ENCODE measurements around the gene OXSR1.

OXSR1 gene

DNA sequence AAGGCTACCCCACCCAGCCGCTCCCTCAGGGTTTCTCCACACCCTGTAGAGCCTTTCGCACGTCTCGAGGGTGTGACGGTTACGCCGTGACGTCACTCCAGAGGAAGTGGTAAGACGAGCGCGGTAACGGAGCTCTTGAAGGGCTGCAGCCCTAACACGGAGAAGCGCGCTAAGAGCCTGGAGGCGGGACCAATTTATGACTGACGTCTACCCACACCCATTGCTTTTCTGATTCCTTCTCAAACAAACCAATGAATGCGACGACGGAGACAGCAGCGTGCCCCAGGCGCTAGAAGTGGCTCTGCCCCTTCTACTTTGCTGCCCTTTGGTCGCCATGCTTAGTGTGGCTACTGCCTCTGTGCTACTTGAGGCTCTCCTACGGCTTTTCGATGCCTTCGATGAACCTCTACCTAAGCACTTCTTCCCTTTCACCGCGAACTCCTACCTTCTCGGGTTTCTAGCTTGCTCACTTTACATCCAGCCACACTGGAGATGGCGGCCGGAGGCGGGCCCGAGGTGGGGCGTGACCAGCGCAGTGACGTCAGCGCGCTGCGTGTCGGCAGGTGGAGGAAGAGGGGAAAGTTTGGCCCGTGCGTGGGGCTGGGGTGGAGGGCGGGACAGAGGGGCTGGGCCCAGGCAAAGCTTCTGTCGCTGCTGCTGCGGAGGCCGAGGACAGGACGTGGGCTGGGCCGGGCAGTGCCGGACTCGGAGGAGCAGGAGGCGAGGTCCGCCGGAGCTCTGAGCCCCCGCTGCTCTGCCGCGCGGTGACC, at the start of gene OXSR1:
Gene OXSR1, plus strand, starts transcription at position 586 of the 770 bp plus-strand sequence. CDS start 340 bp downstream, outside the sequence.
- peak; percentile 95 for DNase-seq (ENCODE audit: low spot score)

DNA sequence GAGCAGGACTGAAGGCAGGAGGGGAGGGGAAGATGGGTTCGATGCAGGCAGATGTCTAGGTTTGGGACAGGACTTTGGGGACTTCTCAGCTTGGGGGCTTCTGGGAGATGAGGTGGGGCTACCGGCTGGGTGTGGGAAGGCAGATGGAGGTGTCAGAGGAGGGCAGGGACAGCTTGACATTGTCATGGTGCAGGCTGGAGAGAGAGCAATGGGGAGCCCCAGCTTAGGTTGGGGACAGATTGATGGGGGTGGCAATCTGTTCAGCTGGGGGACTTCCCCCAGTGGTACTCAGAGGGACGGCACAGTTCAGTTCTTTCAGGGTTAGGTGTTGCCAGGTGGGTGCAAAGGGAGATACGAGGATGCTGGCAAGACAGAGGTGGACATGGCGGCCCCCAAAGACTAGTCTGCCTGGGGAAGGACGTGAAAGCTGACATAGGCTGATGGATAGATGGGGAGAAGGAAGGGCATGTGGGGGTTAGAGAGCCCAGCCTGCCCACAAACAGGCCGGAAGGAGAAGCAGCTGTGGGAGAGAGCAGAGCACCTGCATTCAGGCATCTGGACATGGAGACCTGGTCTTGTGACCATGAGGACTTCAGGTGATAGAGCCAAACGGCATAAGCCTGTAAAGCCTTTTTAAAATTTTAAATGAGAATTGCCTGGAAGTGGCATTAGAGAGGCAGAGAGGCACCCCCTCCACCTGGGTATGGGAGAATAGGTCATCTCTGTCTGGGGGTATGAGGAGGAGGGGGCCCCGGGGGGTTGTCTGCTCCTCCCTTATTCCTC, 49.5 kb upstream of the OXSR1 start:
- no peak for DNase-seq (ENCODE audit: low spot score)

DNA sequence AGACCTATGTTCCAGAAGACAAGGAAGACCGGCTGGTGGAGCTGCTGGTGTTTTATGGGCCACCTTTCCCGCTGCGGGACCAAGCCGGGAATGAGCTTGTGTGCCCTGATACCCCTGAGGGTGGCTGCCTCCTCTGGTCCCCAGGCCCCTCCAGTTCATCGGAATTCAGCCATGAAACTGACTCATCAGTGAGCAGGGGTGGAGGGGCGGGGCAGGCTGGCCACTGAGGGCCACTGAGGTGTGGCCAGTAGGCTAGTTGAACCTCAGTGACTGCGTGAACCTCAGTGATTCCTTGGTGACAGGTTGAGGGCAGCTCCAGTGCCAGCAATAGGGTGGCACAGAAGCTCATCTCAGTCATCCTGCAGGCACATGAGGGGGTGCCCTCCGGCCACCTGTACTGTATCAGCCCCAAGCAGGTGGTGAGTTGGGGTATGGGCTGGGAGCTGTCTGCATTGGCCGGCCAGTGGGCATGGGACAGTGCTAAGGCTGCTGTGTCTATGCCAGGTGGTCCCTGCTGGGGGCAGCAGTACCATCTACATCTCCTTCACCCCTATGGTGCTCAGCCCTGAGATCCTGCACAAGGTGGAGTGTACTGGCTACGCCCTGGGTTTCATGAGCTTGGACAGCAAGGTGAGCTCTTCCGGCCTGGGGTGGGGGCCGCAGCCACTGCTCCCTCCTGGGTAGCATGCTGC, 48.7 kb upstream of the OXSR1 start:
- DNase-seq (ENCODE audit: low spot score), result no peak

DNA sequence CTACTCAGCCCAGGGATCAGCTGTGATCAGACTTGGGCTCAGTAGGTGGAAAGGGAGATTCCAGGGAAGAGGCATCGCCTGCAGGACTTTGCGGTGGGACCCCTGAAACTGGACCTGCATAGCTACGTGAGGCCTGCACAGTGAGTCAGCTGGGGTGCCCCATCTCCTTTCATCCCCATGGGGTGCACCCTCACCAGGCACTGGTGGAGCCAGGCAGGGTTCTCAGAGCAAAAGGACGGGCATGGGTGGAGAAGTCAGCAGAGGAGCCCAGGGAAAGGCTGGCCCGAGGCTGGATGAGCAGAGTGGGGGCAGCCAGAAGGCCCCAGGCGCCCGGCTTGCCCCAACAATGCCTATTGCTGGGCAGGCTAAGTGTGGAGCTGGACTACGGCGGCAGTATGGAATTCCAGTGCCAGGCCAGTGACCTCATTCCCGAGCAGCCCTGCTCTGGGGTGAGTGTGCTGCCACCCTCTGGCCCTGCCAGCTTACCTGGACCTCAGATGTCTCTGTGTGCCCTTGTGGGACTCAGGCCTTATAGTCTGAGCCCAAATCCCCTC, 48.1 kb upstream of the OXSR1 start:
- no peak for DNase-seq (ENCODE audit: low spot score)

DNA sequence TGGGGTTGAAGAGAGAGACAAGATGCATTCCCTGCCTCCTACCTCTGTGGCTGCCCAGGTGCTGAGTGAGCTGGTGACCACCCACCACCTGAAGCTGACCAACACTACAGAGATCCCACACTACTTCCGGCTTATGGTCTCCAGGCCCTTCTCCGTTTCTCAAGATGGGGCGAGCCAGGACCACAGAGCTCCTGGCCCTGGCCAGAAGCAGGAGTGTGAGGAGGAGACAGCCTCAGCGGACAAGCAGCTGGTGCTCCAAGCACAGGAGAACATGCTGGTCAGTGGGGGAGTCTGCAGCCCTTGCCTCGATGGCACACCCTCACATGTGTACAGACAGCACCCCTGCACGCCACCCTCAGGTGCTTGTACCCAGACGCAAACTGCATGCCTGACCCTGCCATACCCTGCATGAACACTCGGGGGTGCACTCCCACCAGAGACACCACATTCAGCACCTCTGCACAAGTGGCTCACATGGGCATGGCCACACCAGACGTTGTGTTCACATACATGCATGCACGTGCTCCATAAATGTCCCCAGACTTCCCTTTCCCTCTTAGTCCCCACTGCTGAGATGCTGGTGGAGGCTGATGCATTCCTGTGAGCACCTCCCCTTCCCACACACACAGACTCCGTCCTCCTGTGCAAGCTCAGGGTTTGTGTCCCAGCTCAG, 47.5 kb upstream of the OXSR1 start:
- DNase-seq (ENCODE audit: low spot score), result peak; percentile 74

DNA sequence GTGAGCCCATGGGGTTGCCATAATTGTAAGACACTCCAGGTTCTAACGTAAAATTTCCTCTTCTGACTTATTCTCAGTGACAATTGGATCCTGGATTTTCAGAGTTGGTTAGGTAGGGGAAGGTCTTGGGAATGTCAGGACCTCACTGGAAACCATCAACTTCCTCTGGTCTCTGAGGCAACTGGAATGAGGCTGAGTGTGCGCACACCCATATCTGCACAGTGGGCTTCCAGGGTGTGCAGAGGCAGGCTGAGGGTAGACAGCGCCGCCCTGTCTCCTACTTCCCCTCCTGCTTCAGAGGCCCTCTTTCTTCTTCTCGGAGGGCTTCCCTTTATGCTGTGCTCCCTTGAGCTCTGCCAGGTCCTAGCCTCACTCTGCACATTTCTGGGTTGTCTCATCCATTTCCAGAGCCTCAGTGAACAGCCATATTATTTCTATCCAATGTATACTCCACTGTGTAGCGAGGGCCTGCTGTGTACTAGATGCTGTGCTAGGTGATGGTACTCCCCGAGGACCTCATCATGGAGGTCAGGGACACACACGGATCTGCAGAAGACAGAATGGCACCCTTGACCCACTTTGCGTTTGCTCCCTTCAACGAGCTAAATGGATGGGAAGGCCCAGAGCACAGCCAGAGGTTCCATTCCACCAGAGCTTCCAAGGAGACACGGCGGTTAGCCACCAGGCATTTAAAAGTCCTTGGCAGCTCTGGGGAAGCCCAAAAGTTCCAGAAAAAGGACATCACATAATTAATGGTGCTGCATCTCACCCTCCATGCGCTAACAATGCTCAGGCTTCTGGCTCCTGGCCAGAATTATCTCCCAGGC, 46.7 kb upstream of the OXSR1 start:
- no peak for DNase-seq (ENCODE audit: low spot score)

DNA sequence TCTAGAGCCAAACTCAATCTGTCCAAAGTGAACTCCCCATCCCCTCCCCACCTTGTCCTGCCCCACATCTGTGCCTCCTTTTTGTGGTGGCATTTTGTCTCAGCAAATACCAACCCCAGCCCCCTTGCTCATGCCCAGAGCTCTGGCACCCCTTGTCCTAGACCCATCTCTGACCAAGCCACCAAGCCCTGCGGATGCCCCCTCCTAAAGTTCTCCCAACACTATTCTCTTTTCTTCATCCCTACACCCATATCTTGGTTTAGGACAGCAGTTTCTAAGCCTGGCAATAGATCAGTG, 46.1 kb upstream of the OXSR1 start:
- DNase-seq (ENCODE audit: low spot score), result no peak

DNA sequence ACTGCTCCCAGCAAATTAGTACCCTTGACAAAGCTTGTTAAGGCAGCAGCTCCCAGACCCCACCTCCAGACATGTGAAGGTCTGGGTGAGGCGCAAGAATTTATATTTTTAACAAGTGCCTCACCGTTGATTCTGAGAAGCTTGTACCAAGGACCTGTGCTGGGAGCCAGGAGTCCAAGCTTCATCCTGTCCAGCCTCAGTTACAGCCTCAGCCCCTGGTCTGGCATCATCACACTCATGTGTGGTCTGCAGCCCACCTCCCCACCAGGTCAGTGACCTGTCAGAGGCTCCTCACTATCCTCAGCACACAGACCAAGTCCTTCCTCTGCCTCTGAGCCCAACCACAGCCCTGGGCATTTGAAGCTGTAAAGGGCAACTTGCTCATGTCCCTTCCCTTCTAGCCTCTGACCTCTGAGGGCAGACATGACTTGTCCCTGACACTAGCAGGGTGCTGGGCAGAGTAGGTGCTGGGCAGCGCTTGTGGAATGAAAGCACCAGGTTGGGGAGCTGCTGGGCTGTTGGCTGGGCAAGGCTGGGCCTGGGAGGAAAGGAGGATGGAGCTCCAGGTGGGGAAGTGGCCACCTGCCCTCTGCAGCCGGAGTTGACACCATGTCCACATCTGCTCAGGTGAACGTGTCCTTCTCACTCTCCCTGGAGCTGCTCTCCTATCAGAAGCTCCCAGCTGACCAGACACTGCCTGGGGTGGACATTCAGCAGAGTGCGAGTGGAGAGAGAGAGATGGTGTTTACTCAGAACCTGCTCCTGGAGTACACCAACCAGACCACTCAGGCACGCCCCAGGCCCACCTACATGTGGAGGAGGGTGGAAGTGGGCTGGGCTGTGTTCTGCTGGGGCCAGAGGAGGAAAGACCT, 45.3 kb upstream of the OXSR1 start:
- DNase-seq (ENCODE audit: low spot score), result no peak

DNA sequence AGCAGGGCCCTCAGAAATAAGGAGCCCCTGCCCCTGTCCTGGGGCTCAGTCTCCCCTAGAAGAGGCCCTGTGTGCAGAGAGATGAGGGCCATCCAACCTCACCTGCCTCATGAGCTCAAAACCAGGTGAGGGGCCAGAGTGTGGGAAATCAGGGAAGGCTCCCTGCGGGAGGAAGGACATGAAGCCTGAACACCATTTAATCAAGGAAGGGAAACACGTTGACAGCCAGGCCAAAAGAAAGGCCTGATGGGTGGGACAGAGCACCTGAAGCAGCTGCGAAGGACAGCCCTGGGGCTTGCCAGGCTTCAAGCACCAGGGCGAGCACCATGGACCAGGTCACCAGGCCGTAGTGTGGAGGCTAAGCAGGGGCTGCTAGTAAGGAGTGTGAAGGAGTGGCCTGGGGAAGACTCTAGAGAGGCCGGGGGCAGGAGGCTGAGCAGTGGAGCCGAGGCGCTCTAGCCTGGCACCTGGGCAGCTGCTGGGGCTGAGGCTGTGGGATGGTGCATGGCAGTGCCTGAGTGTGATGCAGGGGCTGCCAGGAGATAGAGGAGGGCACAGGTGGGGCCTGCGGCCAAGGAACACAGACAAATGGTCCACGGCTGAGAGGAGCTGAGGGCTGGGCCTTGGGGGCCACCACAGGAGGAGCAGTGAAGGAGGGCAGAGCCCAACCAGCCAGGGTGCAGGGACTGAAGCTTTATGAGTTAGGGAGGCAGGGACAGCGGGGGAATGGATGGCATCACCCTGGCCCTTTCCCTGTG, 44.5 kb upstream of the OXSR1 start:
- DNase-seq (ENCODE audit: low spot score), result no peak

DNA sequence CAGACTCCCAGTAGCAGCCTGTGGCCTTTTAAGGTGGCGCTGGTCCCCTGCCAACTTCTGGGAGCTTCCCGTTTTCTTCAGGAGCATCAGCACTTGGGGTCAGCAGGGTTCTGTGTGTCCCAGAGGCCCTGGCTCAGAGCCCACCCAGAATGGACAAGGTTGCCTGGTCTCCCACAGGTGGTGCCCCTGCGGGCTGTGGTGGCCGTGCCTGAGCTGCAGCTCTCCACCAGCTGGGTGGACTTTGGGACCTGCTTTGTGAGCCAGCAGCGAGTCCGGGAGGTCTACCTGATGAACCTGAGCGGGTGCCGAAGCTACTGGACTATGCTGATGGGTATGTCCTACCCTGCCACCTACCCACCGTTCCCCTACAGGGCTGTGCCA, 43.9 kb upstream of the OXSR1 start:
- DNase-seq (ENCODE audit: low spot score), result no peak

DNA sequence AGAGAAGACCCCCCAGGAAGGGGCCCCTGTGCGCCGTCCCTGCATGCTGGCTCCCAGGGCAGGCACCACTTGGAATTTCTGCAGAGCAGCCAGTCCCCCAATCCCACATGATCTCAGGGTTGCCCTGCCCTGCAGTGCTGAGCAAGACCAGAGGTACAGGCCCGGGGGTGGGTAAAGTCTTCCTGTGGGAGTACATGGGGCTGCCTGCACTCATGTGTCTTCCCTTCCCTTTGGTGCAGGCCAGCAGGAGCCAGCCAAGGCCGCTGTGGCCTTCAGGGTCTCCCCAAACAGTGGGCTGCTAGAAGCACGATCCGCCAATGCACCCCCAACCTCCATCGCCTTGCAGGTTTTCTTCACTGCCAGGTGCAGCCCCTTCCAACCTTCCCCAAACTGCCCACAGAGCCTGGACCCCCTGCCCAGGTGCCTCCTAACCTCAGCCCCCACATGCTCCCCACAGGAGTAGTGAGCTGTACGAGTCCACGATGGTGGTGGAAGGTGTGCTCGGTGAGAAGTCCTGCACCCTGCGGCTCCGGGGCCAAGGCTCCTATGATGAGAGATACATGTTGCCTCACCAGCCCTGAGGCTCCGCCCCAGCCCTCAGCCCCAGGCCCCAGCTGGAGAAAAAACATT, 43.4 kb upstream of the OXSR1 start:
- no peak for DNase-seq (ENCODE audit: low spot score)

DNA sequence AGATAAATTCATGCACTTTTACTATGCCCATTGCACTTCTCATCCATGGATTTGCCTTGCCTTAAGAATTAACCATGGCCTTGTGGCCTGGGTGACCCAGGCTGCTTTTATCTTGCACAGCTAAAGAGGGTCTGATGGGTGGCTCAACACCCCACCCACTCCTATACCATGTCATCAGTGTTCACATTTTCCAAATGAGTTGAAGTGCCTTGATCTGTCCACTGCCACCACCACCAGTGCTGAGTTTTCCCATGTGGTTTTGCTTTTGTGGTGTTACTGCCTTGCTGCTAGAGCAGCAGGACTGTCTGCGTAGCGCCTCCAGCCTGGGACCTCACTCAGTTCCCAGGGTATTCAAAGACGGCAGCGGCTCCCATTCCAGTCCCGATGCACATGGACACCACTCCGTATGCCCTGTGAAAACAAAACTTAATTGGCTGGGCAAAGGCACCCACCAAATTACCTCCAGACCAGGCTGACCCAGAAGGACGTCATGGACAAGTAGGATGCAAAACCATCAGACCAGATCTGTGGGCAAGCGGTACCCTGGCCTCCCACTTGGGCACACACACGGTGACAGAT, 42.5 kb upstream of the OXSR1 start:
- DNase-seq (ENCODE audit: low spot score), result no peak

DNA sequence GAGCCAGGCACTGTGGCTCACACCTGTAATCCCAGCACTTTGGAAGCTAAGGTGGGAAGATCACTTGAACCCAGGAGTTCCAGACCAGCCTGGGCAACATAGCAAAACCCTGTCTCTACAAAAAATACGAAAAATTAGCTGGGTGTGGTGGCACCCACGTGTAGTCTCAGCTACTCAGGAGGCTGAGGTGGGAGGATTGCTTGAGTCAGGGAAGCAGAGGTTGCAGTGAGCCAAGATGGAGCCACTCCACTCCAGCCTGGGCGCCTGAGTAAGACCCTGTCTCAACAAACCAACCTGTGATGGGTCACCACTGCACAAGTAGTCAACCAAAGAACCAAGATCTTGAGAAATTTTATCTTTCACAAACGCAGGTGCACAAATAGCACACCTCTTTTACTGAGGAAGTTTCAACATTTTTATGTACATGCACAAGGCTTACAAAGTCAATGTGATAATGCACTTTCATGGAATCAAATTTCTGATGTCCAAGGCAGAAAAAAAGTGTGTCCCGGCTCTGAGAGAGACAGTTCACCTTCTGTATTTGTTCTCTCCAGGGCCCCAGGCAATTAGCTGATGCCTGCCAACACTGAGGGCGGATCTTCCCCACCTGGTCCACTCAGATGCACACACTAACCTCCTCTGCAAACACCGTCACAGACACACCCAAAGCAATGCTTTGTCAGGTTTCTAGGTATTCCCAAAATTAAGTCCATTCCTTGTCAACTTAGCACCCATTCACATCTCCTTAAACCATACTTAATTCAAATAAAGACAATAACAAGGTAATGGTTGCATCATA, 40.8 kb upstream of the OXSR1 start:
- no peak for DNase-seq (ENCODE audit: low spot score)

DNA sequence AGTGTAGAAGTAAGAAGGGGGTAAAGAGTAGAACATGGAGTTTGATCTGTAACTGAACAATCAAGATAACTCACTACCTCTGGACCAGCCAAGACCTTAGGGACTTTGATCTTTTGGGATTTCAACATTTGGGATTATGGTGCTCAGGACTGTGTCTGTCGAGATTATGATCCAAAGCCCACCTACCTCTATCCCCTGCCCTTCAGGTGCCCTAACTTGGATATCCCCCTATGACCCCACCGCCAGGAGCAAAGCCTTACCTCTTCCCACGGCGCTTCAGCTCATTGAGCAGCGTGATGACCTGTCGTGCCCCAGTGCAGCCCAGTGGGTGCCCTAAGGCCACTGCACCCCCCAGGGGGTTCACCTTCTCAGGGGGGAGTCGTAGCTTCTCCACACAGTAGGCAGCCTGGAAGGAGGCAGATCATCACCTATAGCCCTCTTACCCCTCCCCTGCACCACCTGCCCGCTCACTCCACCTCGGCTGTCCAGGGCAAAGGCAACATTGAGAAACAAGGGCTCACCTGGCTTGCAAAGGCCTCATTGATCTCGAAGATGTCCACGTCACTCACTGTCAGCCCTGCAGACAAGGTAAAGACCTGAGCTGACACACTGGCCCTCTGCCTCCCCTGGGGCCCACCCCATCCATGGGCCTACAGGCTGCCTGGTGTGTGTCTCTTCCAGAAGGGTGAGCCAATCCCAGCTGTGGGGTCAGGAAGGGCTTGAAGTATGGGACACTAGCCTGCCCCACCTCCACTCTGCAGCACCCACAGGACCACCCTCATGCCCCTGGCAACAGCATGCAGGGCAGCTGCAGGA, 39.8 kb upstream of the OXSR1 start:
- DNase-seq (ENCODE audit: low spot score), result no peak

DNA sequence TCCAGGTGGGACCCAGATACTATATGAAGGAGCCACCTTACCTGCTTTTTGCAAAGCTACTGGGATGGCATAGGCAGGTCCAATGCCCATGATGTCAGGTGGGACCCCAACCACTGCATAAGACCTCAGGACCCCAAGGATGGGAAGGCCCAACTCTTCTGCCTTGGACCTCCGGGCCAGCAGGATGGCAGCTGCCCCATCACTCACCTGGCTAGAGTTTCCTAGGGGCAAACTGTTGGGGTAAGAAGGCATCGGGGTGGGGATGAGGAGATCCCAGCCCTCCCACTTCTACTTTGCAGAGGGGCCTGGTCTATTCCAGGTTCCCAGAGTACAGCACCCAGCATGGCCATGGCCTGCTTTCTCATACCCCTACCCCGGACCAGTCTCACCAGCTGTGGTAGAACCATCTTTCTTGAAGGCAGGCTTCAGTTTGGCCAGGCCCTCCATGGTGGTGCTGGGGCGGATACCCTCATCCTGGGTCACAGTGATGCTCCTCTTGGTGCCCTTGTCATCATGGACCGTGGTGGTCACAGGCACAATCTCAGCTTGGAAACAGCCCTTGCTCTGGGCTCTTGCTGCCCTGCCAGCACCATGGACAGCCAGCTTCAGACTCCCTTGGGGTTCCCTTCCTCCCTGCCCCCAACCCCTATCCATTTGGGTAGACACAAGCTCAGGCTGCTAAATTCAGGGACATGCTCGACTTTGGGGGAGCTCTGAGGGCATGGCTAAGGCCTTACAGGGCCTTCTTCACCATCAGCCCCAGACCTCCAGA, 39.0 kb upstream of the OXSR1 start:
- no peak for DNase-seq (ENCODE audit: low spot score)

DNA sequence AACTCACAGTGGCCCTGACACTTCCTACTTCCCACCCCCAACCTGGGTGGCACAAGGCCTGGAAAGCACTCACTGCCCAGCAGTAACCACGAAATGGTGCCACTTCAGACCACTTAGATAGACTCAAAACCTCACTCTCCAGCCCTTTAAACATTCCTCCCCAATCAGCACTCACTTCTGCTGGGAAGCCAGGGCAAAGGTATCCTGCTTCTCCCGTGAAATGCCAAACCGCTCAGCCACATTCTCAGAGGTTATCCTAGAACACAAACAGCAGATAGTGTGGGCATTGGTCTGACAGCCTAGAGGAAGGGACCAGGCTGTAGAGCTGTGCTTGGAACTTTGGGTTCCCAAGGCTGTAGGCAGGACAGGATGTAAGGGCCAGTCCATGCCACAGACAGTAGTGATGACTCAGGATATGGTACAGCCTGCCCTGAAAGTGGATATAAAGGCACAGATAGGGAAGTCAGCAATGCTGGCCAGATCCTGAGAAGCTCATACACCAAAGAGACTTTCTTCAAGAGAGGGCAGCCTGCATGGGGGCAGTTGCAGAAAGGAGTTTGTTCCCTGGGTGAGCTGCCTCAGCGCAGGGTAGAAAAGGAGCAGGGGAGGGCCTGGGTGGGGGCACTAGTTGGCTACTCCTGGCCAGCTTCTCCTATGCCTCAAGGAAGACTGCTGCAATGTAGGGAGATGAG, 37.6 kb upstream of the OXSR1 start:
- no peak for DNase-seq (ENCODE audit: low spot score)

Measured in HuH-7.5 (cell line).